ENCODE data around the gene IAH1. TPM values are rescaled to one million over a fixed set of nuclear protein-coding genes. Genes with fewer than 3 reads are reported as not detected.

The IAH1 gene
- total and polyA plus RNA-seq, 4 donors: 44.9 to 76.0 (median 68.4) TPM

- Histone ChIP-seq H3K36me3 (ENCODE audit: control insufficient read depth, insufficient read depth, low read length) (peaks cover 12% of the 10 kb centered on the region), H3K4me3 (ENCODE audit: low read depth, low read length) (no peak overlapping the region), H3K4me1 (ENCODE audit: control insufficient read depth, insufficient read depth, low read length) (no peaks in the 10 kb centered on the region), H3K9me3 (ENCODE audit: control insufficient read depth, insufficient read depth, low read length) (no peaks in the 10 kb centered on the region), H3K27me3 (ENCODE audit: control insufficient read depth, insufficient read depth, low read length) (no peaks in the 10 kb centered on the region), H3K27ac (ENCODE audit: low read depth, low read length) (no peak overlapping the region)
- DNase-seq (ENCODE audit: low read depth in 4 of 6, low spot score in 6 of 6): no peak
- no CpG with 5 or more reads among the region's 2 CpGs for WGBS (ENCODE audit: insufficient coverage)
Measured at GRCh38 chr2:9517118-9517782, 42.9 kb downstream of the IAH1 start.

DNA sequence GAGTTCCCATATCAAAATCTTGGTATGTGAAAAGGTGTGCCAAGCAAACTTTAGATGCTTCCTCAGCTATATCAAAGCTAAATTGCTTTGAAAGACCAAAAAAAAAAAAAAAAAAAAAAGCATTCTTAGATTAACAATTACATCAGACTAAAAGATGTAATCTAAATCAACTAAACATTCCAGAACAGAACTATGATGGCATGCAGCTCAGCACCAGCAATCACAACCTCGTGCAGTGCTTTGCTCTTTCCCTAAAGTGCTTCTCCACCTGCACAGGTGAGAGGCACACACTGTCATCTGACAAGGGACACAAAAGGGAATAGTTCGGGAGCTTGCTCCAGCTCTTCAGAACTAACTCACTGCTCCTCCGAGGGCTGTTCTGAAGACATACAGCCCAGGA, 43.8 kb downstream of the IAH1 start:
- Histone ChIP-seq H3K9me3 (ENCODE audit: control insufficient read depth, insufficient read depth, low read length) (no peaks in the 10 kb centered on the region), H3K4me1 (ENCODE audit: control insufficient read depth, insufficient read depth, low read length) (no peaks in the 10 kb centered on the region), H3K4me3 (ENCODE audit: low read depth, low read length) (no peak overlapping the region), H3K36me3 (ENCODE audit: control insufficient read depth, insufficient read depth, low read length) (peaks cover 9% of the 10 kb centered on the region), H3K27ac (ENCODE audit: low read depth, low read length) (no peak overlapping the region), H3K27me3 (ENCODE audit: control insufficient read depth, insufficient read depth, low read length) (no peaks in the 10 kb centered on the region)
- no peak for DNase-seq (ENCODE audit: low read depth in 4 of 6, low spot score in 6 of 6)
- WGBS (ENCODE audit: insufficient coverage): 83% methylated on average over 2 of the region's 3 CpGs

DNA sequence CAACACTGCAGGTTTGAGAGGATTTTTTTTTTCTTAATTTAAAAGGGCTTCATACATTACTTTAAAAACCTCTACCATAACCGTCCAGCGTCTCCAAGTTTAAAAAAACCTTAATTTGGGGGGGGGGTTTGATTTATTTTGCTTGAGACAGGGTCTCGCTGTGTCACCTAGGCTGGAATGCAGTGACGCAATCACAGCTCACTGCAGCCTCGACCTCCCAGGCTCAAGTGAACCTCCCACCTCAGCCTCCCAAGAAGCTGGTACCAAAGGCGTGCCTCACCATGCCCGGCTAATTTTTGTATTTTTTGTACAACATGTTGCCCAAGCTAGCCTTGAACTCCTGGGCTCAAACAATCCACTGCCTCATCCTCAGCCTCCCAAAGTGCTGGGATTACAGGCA, 44.4 kb downstream of the IAH1 start:
- H3K27ac ChIP-seq (ENCODE audit: low read depth, low read length): no peak overlapping the region
- 100% methylated on average over 4 of the region's 7 CpGs for WGBS (ENCODE audit: insufficient coverage)
- H3K27me3 ChIP-seq (ENCODE audit: control insufficient read depth, insufficient read depth, low read length): no peaks in the 10 kb centered on the region

DNA sequence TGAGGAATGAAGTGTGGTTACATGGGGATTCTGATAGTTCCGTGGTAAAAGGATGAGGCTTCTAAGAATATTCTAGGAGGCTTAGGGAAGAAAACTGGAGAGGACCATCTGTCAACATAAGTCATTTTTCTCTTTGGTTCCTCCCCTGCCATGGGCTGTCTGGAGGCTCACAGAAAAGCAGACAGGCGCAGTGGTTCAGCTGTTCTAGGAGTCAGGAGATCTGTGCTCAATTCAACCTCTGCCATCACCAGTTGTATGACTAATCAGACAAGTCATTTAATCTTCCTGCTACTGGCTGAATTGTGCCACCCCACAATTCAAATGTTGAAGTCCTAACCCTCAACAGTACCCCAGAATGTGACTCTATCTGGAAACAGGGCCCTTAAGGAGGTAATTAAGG, 44.9 kb downstream of the IAH1 start:
- no peaks in the 10 kb centered on the region for H3K9me3 ChIP-seq (ENCODE audit: control insufficient read depth, insufficient read depth, low read length)
- no peaks in the 10 kb centered on the region for H3K4me1 ChIP-seq (ENCODE audit: control insufficient read depth, insufficient read depth, low read length)
- H3K36me3 ChIP-seq (ENCODE audit: control insufficient read depth, insufficient read depth, low read length): peaks cover 12% of the 10 kb centered on the region
- H3K27ac ChIP-seq (ENCODE audit: low read depth, low read length): no peak overlapping the region
- no peak overlapping the region for H3K4me3 ChIP-seq (ENCODE audit: low read depth, low read length)
- no peaks in the 10 kb centered on the region for H3K27me3 ChIP-seq (ENCODE audit: control insufficient read depth, insufficient read depth, low read length)
- no peak for DNase-seq (ENCODE audit: low read depth in 4 of 6, low spot score in 6 of 6)
- WGBS (ENCODE audit: insufficient coverage): 86% methylated on average over 2 of the region's 2 CpGs

More for the DNA sequence above, 44.4 kb downstream of the IAH1 start:
- Histone ChIP-seq H3K4me3 (ENCODE audit: low read depth, low read length) (no peak overlapping the region), H3K4me1 (ENCODE audit: control insufficient read depth, insufficient read depth, low read length) (no peaks in the 10 kb centered on the region), H3K36me3 (ENCODE audit: control insufficient read depth, insufficient read depth, low read length) (peaks cover 8% of the 10 kb centered on the region), H3K9me3 (ENCODE audit: control insufficient read depth, insufficient read depth, low read length) (no peaks in the 10 kb centered on the region)
- no peak for DNase-seq (ENCODE audit: low read depth in 4 of 6, low spot score in 6 of 6)

GRCh38 chr2:9524291-9524690, 49.9 kb downstream of the IAH1 start:
- Histone ChIP-seq H3K4me1 (ENCODE audit: control insufficient read depth, insufficient read depth, low read length) (no peaks in the 10 kb centered on the region), H3K4me3 (ENCODE audit: low read depth, low read length) (no peak overlapping the region), H3K36me3 (ENCODE audit: control insufficient read depth, insufficient read depth, low read length) (peaks cover 12% of the 10 kb centered on the region), H3K27me3 (ENCODE audit: control insufficient read depth, insufficient read depth, low read length) (no peaks in the 10 kb centered on the region), H3K9me3 (ENCODE audit: control insufficient read depth, insufficient read depth, low read length) (no peaks in the 10 kb centered on the region), H3K27ac (ENCODE audit: low read depth, low read length) (peak overlapping the region; percentile 15)
- WGBS (ENCODE audit: insufficient coverage): 92% methylated on average over 8 of the region's 8 CpGs
- no peak for DNase-seq (ENCODE audit: low read depth in 4 of 6, low spot score in 6 of 6)

GRCh38 chr2:9525266-9525665, 50.9 kb downstream of the IAH1 start:
- WGBS (ENCODE audit: insufficient coverage): no CpG with 5 or more reads among the region's 2 CpGs
- Histone ChIP-seq H3K9me3 (ENCODE audit: control insufficient read depth, insufficient read depth, low read length) (no peaks in the 10 kb centered on the region), H3K4me3 (ENCODE audit: low read depth, low read length) (no peak overlapping the region), H3K27ac (ENCODE audit: low read depth, low read length) (peak overlapping the region; percentile 29), H3K27me3 (ENCODE audit: control insufficient read depth, insufficient read depth, low read length) (no peaks in the 10 kb centered on the region), H3K4me1 (ENCODE audit: control insufficient read depth, insufficient read depth, low read length) (no peaks in the 10 kb centered on the region), H3K36me3 (ENCODE audit: control insufficient read depth, insufficient read depth, low read length) (peaks cover 15% of the 10 kb centered on the region)
- peak in 2 of 6 donors; percentile 13 to 31 for DNase-seq (ENCODE audit: low read depth in 4 of 6, low spot score in 6 of 6)

GRCh38 chr2:9527995-9528787, 53.8 kb downstream of the IAH1 start:
- Histone ChIP-seq H3K4me1 (ENCODE audit: control insufficient read depth, insufficient read depth, low read length) (no peaks in the 10 kb centered on the region), H3K27me3 (ENCODE audit: control insufficient read depth, insufficient read depth, low read length) (no peaks in the 10 kb centered on the region), H3K9me3 (ENCODE audit: control insufficient read depth, insufficient read depth, low read length) (no peaks in the 10 kb centered on the region), H3K4me3 (ENCODE audit: low read depth, low read length) (no peak overlapping the region), H3K36me3 (ENCODE audit: control insufficient read depth, insufficient read depth, low read length) (peaks cover 17% of the 10 kb centered on the region), H3K27ac (ENCODE audit: low read depth, low read length) (no peak overlapping the region)
- no peak for DNase-seq (ENCODE audit: low read depth in 4 of 6, low spot score in 6 of 6)
- WGBS (ENCODE audit: insufficient coverage): no CpG with 5 or more reads among the region's 4 CpGs

- H3K4me1 ChIP-seq (ENCODE audit: control insufficient read depth, insufficient read depth, low read length): no peaks in the 10 kb centered on the region
- peaks cover 12% of the 10 kb centered on the region for H3K36me3 ChIP-seq (ENCODE audit: control insufficient read depth, insufficient read depth, low read length)
- DNase-seq (ENCODE audit: low read depth in 4 of 6, low spot score in 6 of 6): no peak
- no peaks in the 10 kb centered on the region for H3K9me3 ChIP-seq (ENCODE audit: control insufficient read depth, insufficient read depth, low read length)
- no peaks in the 10 kb centered on the region for H3K27me3 ChIP-seq (ENCODE audit: control insufficient read depth, insufficient read depth, low read length)
- no CpG with 5 or more reads among the region's 4 CpGs for WGBS (ENCODE audit: insufficient coverage)
- no peak overlapping the region for H3K4me3 ChIP-seq (ENCODE audit: low read depth, low read length)
- H3K27ac ChIP-seq (ENCODE audit: low read depth, low read length): no peak overlapping the region
Measured at GRCh38 chr2:9532421-9532820, 58.1 kb downstream of the IAH1 start.

GRCh38 chr2:9533663-9534062, 59.3 kb downstream of the IAH1 start:
- DNase-seq (ENCODE audit: low read depth in 4 of 6, low spot score in 6 of 6): no peak
- no peak overlapping the region for H3K27ac ChIP-seq (ENCODE audit: low read depth, low read length)
- WGBS (ENCODE audit: insufficient coverage): 100% methylated on average over 1 of the region's 2 CpGs
- H3K4me3 ChIP-seq (ENCODE audit: low read depth, low read length): no peak overlapping the region
- H3K4me1 ChIP-seq (ENCODE audit: control insufficient read depth, insufficient read depth, low read length): no peaks in the 10 kb centered on the region
- H3K9me3 ChIP-seq (ENCODE audit: control insufficient read depth, insufficient read depth, low read length): no peaks in the 10 kb centered on the region
- no peaks in the 10 kb centered on the region for H3K27me3 ChIP-seq (ENCODE audit: control insufficient read depth, insufficient read depth, low read length)
- peaks cover 12% of the 10 kb centered on the region for H3K36me3 ChIP-seq (ENCODE audit: control insufficient read depth, insufficient read depth, low read length)

- H3K36me3 ChIP-seq (ENCODE audit: control insufficient read depth, insufficient read depth, low read length): peaks cover 9% of the 10 kb centered on the region
- H3K4me1 ChIP-seq (ENCODE audit: control insufficient read depth, insufficient read depth, low read length): no peaks in the 10 kb centered on the region
- no peaks in the 10 kb centered on the region for H3K9me3 ChIP-seq (ENCODE audit: control insufficient read depth, insufficient read depth, low read length)
- WGBS (ENCODE audit: insufficient coverage): no CpG with 5 or more reads among the region's 1 CpG
- no peaks in the 10 kb centered on the region for H3K27me3 ChIP-seq (ENCODE audit: control insufficient read depth, insufficient read depth, low read length)
- no peak overlapping the region for H3K4me3 ChIP-seq (ENCODE audit: low read depth, low read length)
- no peak overlapping the region for H3K27ac ChIP-seq (ENCODE audit: low read depth, low read length)
- DNase-seq (ENCODE audit: low read depth in 4 of 6, low spot score in 6 of 6): no peak
Measured at GRCh38 chr2:9535177-9535576, 60.8 kb downstream of the IAH1 start.

Measured in spinal cord (tissue), 10 donors.